GM21447 (cell line): Measurements from ENCODE around the gene PLEKHG4B.
"Not testable (repeated sequence)": the region's sequence is repeated elsewhere in the genome, so short reads cannot be mapped to it uniquely, and the experiment has no call there.

Experiments used
- ATAC-seq: cut with Tn5 transposase; IDR thresholded peaks from one replicate; pipeline ENCODE4 v1.9.1; 2021; ENCODE audit not compliant: unreplicated experiment

PLEKHG4B gene

DNA sequence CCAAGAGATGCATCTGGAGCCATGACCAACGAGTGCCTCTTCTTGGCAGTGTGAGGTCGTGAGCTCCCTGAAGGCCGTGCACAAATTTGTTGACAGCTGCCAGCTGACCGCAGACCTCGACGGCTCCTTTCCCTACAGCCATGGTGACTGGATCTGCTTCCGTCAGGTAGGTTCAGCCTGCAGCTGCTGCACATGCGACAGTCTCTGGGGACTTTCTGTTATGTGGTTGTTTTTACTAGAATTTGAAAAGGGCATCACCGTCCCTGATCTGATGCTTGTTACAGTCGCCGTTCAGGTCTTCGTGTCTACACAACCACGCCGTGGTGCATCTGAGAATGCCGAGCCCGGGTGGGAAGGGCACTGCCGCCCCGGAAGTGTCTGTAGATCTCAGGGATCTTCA is 62.9 kb downstream of the PLEKHG4B start:
- ATAC-seq: no peak

DNA sequence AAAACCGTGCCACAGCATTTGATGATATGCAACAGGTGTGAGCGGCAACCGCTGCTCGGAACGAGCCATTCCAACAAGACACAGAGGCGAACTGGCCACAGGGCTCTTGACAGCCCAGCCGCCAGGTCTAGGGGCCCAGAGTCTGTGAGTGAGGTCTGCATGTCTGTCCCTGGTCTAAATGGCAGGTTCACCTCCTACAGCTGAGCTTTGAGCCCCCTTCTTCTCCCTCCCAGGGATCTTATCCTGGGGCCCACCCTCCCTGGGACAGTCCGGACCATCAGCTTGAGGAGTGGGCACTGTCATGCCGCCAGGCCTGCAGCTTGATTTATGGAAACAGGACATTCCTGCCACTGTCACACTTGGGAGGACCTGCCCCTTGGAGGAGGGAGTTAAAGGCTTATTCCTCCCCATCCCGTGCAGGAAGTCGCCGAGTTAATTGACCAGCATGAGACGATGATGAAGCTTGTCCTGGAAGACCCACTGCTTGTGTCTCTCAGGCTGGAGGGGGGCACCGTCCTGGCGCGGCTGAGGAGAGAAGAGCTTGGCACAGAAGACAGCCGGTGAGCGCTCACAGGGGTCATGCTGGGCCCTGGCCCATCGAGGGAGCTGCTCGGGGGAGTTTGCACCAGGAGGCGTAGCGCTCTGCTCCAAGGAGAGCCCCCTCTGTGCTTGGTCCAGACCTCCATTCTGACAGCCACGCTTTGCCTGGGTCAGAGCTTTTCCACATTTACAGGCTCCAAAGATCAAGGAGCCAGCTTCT is 63.9 kb downstream of the PLEKHG4B start:
- no peak for ATAC-seq

DNA sequence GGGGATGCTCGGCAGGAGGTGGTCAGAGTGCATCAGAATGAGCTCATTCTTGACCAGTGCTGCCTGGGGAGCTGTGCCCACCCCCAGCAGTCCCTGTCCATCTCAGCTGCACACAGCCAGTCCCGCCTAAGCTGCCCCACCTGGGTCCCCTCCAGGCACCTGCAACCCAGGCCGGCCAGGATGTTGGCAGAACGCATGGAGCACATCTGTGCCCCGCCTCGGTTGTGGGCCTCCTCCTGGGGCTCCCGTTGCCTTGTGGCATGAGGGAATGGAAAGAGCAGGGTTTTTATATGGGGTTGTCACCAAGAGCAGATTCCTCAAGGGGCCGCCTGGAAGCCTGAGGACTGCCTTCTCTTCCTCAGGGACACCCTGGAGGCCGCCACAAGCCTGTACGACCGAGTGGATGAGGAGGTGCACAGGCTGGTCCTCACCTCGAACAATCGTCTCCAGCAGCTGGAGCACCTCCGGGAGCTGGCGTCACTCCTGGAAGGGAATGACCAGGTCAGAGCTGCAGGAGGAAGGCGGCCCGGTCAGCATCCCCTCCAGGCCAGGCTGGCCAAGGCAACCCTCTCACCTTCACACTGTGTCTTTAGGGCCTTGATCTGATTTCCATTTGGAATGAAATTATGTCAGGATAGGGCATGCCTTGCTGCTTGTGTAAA is 64.6 kb downstream of the PLEKHG4B start:
- ATAC-seq: no peak

DNA sequence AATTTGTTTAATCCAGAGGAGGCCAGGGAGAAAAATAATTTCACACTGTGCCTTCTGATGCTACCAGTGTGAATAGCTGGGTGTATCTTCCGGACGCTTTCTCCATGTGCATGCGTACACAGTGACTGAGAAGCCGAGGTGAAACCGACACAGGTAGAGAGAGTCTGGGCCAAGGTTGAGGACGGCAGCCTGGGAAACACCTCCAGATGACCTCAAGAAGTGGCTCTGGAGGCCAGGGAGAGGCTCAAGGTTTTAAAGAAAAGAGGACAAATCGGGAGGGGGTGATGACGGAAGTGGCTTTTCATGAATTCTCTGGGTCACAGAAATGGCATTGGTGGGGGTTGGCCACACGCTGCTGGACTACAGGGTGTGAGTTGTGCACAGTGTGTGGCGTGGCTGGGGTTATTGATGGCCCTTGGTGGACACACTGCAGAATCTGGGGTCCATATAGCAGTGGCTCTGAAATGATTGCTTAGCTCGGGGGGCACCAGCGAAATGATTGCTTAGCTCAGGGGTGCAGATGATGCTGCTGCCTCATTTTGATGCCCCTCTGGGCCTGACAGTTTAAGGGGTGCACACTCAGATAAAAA is 65.3 kb downstream of the PLEKHG4B start:
- no peak for ATAC-seq

DNA sequence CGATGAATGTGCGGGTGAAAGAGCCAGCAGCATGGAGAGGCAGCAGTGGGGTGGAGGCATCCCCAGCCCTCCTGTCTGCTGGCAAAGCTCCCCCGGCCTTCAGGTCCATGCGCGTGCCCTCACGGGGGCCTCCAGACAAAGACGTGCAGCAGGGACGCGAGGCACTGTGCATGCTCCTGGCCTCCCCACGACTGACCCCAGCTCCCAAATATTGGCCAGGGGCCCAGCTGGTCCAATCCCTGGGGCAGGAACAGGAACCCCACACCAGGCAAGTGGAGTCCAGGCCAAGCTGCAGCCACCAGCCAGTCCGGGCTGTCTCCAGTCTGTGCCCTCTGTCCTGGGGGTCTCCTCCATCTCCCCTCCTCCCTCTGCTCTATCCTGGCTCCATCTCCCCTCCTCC is 65.8 kb downstream of the PLEKHG4B start:
- ATAC-seq: no peak

DNA sequence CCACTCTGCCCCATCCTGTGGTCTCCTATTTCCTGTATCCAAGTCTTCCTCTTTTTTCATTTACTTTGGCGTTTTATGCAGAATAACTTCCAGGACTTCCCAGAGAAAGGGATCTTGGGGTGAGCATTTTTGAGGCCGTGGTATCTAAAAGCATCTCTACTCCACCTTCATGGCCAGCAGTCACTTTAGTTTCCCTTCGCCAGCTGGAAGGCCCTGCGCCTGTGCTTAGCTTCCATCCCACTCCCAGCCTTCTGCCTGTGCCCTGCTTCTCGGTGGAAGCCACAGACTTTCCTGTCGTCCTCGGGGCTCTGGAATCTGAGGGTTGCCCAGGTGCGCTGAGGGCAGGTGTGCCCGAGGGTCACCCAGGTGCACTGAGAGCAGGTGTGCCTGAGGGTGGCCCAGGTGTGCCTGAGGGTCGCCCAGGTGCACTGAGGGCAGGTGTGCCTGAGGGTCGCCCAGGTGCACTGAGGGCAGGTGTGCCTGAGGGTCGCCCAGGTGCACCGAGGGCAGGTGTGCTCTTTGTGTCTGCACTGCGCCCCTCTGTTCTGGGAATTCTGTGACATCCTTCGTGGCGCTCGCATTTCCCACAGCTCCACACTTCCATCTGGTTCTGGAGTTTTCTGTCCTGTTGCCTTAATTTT is 67.0 kb downstream of the PLEKHG4B start:
- ATAC-seq: no peak

DNA sequence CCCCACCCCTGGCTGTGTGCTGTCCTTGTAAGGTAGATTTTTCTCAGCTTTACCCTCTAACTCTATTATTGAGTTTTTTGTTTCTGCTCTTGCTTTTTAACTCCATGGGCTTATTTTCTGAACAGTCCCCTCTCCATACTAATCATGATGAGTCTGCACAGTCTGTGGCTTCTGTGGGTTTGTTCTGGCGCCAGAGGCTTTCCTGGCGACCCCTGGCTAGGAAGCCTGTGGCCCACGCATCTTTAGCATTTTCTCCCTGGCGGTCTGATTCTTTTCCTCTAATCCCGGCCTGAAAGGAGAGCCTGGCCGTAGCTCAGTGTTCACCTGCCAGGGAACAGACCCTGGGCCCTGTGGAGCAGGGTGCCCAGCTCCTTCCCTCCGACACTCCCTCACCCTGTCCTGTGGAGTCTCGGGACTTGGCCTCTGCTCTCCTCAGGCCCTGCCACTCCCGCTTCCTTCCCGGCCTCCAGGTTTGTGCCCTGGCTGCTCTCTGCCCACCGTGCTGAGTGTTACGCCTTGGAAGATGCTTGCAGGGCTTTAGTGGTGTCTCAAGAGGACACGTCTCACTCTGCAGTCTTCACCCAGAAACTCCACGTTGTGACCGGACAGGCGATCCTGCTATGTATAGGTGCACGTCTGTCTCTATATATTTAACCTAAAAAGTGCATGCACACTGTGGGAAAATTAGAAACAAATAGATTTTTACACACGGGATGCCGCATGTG is 67.6 kb downstream of the PLEKHG4B start:
- ATAC-seq: no peak

DNA sequence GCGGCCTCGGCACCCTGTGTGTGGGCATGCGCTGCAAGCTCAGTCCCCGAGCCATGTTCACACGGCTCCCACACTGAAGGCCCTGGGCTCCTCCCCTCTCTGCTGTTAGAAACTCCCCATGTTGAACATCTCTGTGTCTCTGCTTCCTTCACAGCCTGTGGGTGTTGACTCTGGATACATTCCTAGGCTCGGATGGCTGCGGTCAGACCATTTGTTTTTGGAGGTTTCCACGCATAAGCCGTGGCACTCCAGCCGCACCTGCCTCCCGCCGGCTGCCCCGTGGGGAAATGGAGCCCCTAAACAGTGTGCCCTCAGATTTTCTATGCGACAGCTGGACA is 68.2 kb downstream of the PLEKHG4B start:
- ATAC-seq: no peak

DNA sequence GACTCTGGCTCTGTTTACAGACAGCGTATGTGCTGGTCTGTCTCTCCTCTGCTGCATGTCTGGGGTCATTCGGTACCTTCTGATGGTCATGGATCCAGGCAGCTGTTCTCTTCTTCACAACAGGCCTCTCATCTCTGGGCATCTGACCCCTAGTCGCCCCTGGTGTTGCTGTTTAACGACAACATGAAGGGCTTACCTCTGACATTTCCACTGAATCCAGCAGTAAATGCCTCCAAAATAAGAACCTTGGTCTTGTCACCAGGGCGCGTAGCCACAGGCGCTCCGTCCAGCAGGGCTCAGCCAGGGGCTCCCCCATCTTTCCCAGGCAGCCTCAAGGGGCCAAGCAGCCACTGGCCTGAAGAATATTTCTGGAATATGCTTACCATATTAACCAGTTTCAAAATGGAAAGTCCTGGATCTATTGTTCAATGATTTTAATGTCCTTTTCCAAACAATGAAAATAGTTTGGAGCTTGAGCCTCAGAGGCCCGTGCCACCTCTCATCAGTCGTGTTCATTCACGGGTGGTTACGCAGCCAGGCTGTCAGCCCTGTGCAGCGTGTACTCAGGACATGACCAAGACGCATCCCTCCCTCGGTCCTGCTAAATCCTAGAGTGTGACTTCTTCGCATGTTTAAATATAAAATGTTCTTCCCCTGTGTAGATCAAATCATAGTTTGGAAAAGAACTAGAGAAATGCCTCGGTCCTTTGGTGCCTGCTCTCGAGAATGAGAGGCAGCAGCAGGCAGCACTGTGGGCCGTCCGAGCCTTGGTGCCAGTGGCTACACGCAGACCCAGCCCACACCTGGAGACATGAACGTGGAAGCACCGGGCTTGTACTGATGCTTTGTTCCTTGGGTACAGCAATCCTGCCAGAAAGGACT is 69.2 kb downstream of the PLEKHG4B start:
- no peak for ATAC-seq

DNA sequence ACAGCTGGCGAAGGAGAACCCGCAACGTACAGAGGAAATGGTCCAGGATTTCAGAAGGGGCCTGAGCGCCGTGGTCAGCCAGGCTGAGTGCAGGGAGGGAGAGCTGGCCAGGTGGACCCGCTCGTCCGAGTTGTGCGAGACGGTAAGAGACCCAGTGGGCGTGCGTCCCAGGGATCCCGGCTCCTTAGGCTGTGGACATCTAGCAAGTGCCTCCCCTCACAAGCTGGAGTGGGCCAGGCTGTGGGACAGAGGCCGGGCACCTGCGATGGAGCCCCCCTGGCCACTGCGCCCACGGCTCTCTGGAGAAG is 69.8 kb downstream of the PLEKHG4B start:
- ATAC-seq: no peak

DNA sequence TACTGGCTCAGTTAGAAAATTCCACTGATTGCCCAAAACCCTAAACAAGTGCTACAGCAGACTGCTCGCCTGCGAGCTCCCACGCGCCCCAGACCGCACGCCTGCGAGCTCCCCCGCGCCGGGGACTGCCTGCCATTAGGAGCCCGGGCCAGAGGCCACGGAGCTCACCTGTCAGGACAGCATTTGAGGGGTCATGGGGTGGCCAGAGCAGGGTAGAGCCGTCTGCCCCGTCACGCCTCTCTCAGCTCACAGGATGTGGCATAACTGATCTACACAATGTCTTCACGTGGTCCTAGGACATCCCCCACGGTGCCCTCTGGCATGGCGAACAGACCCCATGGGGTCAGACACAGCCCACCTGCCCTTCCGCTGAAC is 70.2 kb downstream of the PLEKHG4B start:
- no peak for ATAC-seq

DNA sequence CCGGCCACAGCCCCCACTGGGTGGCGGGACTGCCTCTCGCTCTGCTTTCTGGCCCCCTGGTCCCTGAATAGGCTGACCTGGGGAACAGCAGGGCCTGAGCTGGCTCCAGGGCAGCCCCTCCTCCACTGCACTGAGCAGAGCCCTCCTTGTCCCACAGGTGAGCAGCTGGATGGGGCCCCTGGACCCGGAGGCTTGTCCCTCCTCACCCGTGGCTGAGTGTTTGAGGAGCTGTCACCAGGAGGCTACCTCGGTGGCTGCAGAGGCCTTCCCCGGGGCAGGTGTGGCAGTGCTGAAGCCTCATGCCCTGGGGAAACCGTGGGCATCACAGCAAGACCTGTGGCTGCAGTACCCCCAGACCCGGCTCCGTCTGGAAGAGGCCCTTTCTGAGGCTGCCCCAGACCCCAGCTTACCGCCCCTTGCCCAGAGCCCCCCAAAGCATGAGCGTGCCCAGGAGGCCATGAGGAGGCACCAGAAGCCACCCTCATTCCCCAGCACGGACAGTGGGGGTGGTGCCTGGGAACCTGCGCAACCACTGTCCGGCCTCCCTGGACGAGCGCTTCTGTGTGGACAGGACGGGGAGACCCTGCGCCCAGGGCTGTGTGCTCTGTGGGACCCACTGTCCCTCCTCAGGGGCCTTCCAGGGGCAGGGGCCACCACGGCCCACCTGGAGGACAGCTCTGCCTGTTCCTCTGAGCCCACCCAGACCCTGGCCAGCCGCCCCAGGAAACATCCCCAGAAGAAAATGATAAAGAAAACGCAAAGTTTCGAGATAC is 70.8 kb downstream of the PLEKHG4B start:
- ATAC-seq: no peak

DNA sequence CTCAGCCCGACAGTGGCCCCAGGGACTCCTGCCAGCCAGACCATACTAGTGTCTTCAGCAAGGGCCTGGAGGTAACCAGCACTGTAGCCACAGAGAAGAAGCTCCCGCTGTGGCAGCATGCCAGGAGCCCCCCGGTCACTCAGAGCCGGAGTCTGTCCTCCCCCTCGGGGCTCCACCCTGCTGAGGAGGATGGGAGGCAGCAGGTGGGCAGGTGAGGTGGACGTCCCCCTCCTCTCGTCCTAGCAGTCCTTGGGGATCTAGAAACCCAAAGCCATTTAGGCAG is 71.3 kb downstream of the PLEKHG4B start:
- no peak for ATAC-seq

DNA sequence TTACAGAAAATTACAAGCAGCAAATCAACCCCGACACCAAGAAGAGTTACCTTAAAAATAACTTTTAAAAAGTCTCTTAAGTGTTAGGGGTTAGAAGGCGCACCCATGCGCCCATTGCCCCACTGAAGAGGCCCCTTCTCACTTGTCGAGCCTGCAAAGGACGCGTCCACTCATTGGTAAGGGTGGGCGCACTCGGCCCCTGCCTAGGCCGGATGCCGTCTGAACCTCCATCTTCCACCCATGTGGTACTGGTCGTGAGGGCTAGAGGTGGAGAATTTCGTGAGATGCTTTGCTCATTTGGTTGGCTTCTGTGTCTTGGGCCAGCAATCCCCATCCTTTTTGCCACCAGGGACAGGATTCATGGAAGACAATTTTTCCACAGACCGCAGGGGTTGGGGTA is 71.9 kb downstream of the PLEKHG4B start:
- ATAC-seq: no peak

DNA sequence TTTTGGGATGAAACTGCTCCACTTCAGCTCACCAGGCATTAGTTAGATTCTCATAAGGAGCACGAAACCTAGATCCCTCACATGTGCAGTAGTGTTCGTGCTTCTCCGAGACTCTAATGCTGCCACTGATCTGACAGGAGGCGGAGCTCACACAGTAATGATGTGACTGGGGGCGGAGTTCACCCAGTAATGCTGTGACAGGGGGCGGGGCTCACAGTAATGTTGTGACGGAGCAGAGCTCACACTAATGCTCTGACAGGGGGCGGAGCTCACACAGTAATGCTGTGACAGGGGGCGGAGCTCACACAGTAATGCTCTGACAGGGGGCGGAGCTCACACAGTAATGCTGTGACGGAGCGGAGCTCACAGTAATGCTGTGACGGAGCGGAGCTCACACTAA is 72.3 kb downstream of the PLEKHG4B start:
- no peak for ATAC-seq

DNA sequence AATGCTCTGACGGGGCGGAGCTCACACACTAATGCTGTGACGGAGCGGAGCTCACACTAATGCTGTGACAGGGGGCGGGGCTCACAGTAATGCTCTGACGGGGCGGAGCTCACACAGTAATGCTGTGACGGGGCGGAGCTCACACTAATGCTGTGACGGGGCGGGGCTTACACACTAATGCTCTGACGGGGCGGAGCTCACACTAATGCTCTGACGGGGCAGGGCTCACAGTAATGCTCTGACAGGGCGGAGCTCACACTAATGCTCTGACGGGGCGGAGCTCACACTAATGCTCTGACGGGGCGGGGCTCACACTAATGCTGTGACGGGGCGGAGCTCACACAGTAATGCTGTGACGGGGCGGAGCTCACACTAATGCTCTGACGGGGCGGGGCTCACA is 72.8 kb downstream of the PLEKHG4B start:
- ATAC-seq: not testable (repeated sequence)

DNA sequence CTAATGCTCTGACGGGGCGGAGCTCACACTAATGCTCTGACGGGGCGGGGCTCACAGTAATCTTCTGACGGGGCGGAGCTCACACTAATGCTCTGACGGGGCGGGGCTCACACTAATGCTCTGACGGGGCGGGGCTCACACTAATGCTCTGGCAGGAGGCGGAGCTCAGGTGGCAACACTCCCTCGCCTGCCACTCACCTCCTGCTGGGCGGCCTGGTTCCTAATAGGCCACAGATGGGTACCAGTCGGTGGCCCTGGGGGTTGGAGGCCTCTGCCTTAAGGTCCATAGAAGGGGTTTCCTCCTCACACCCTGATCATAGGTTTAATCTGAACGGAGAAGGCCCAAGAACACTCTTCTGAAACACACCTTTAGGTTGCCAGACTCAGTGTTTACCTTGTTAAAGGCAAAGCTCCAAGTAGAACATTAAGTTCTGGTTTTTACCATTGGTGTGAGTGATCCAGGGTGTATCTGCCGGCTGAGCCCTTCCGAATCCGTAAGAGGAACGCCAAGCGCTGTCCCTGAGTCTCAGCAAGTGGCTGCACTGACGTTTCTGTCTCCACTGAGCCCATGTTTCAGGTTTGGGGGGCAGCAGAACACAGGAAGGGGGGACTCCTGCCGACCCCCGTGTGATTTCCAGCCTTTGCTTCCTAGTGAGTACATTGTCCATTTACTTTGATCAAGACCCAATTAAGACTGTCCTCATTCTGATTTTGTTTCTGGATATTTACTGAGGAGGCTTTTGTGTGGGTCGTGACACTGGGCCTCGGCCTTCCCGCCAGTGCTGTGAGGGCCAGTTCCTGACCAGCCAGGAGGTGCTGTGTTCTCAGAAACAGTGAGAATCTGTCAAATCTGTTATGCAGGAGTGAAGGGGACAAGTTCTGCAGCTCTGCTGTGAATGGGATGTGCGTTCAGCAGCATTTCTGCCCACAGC is 74.7 kb downstream of the PLEKHG4B start:
- no peak for ATAC-seq

DNA sequence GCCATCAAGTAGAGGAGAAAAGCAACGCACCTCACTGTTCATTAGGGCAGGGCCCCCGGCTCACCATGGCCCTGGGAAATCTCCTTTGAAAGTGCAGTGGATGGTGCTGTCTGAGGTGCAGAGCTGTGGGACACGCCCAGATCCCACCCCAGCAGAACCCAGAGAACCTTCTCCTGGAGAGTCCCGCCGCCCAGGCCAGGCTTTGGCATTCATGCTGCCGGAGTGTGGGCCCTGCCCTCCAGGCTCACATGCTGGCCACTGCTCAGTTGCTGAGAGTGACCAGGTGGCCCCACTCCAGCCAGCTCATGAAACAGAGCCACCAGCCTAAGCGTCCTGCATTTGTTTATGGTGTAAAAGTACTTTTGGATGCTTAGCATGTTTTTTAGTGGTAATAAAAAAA is 75.5 kb downstream of the PLEKHG4B start:
- no peak for ATAC-seq
